ENCODE measurements around the gene BCDIN3D.

Gene BCDIN3D

GRCh38 chr12:49793620-49794019 lies 49.3 kb downstream of the BCDIN3D start:
- no peak for TF ChIP-seq FOXP2 (optimal IDR thresholded peaks at IDR 0.05; ENCODE audit: borderline replicate concordance, extremely low read depth, extremely low read length, insufficient read depth)
- TF ChIP-seq POLR2AphosphoS5 (IDR thresholded peaks at IDR 0.05; ENCODE audit: low read depth, low read length) = no peak
- no peak for TF ChIP-seq REST (IDR thresholded peaks at IDR 0.05; ENCODE audit: insufficient read depth in 1 of 2, low read depth in 2 of 2, low read length in 2 of 2)
- TF ChIP-seq TAF1 (IDR thresholded peaks at IDR 0.05; ENCODE audit: borderline replicate concordance, insufficient read depth, low read length) = no peak
- no peak for TF ChIP-seq SIN3A (IDR thresholded peaks at IDR 0.05; ENCODE audit: borderline replicate concordance, insufficient read depth, low read length)

- no peak for TF ChIP-seq FOXP2 (optimal IDR thresholded peaks at IDR 0.05; ENCODE audit: borderline replicate concordance, extremely low read depth, extremely low read length, insufficient read depth)
- TF ChIP-seq REST (IDR thresholded peaks at IDR 0.05; ENCODE audit: insufficient read depth in 1 of 2, low read depth in 2 of 2, low read length in 2 of 2) = no peak
- TF ChIP-seq TAF1 (IDR thresholded peaks at IDR 0.05; ENCODE audit: borderline replicate concordance, insufficient read depth, low read length) = no peak
- no peak for TF ChIP-seq SIN3A (IDR thresholded peaks at IDR 0.05; ENCODE audit: borderline replicate concordance, insufficient read depth, low read length)
- TF ChIP-seq POLR2AphosphoS5 (IDR thresholded peaks at IDR 0.05; ENCODE audit: low read depth, low read length) = no peak
Observed at GRCh38 chr12:49792976-49793580, 49.8 kb downstream of the BCDIN3D start.

DNA sequence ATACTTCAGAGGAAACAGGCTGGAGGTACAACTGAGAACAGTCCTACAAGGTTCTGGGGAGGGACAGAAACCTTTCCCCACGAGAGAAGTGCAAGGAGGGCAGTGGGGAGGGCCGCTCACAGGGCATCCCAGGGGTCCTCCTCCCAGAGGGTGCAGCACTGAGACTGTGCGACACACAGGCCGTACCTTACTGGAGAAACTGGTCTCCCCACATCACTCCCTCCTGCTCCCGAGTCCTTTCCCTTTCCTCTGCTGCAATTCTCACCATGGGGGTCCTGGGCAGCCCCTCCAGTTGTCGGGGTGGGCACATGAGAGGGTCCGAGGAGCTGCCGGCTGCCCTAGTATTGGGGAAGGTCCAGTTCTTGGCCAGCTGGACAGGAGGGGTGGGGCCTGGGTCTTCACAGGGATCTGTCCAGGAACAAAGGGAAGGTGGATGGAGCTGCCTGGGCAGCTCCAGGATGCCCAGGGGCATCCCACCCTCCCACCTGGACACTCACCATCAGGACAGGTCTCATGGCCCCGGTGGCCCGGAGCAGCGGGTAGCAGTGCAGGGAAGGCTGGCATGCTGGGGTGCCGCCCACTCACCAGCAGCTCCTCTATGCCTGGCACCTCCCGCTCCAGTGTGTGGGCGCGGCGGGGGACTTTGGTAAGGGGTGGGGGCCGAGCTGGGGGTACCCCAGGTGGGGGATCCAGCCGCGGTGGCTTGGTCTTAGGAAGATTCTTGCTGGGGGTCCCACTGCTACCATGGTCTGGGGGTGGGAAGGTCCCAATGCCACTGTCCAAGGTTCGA lies 50.5 kb downstream of the BCDIN3D start:
- no peak for TF ChIP-seq SIN3A (IDR thresholded peaks at IDR 0.05; ENCODE audit: borderline replicate concordance, insufficient read depth, low read length)
- TF ChIP-seq POLR2AphosphoS5 (IDR thresholded peaks at IDR 0.05; ENCODE audit: low read depth, low read length) = no peak
- no peak for TF ChIP-seq FOXP2 (optimal IDR thresholded peaks at IDR 0.05; ENCODE audit: borderline replicate concordance, extremely low read depth, extremely low read length, insufficient read depth)
- no peak for TF ChIP-seq TAF1 (IDR thresholded peaks at IDR 0.05; ENCODE audit: borderline replicate concordance, insufficient read depth, low read length)

GRCh38 chr12:49791700-49792099 lies 51.2 kb downstream of the BCDIN3D start:
- TF ChIP-seq TAF1 (IDR thresholded peaks at IDR 0.05; ENCODE audit: borderline replicate concordance, insufficient read depth, low read length) = no peak
- no peak for TF ChIP-seq REST (IDR thresholded peaks at IDR 0.05; ENCODE audit: insufficient read depth in 1 of 2, low read depth in 2 of 2, low read length in 2 of 2)
- TF ChIP-seq FOXP2 (optimal IDR thresholded peaks at IDR 0.05; ENCODE audit: borderline replicate concordance, extremely low read depth, extremely low read length, insufficient read depth) = no peak
- no peak for TF ChIP-seq SIN3A (IDR thresholded peaks at IDR 0.05; ENCODE audit: borderline replicate concordance, insufficient read depth, low read length)
- no peak for TF ChIP-seq POLR2AphosphoS5 (IDR thresholded peaks at IDR 0.05; ENCODE audit: low read depth, low read length)

GRCh38 chr12:49790741-49791555 lies 52.0 kb downstream of the BCDIN3D start:
- TF ChIP-seq SIN3A (IDR thresholded peaks at IDR 0.05; ENCODE audit: borderline replicate concordance, insufficient read depth, low read length) = no peak
- no peak for TF ChIP-seq FOXP2 (optimal IDR thresholded peaks at IDR 0.05; ENCODE audit: borderline replicate concordance, extremely low read depth, extremely low read length, insufficient read depth)
- TF ChIP-seq TAF1 (IDR thresholded peaks at IDR 0.05; ENCODE audit: borderline replicate concordance, insufficient read depth, low read length) = no peak
- TF ChIP-seq REST (IDR thresholded peaks at IDR 0.05; ENCODE audit: insufficient read depth in 1 of 2, low read depth in 2 of 2, low read length in 2 of 2) = no peak
- TF ChIP-seq POLR2AphosphoS5 (IDR thresholded peaks at IDR 0.05; ENCODE audit: low read depth, low read length) = no peak
